ENCODE measurements around the gene EEF1AKMT2. TPM values are rescaled to one million over a fixed set of nuclear protein-coding genes. Genes with fewer than 3 reads are reported as not detected.
A peak's percentile ranks its signal among the peaks of the same experiment; 100 is the strongest.
"Not testable (repeated sequence)": the region's sequence is repeated elsewhere in the genome, so short reads cannot be mapped to it uniquely, and the experiment has no call there.

The EEF1AKMT2 gene
- total RNA-seq, 6 experiments from 2014 or later = 5.3 to 7.9 (median 7.4) TPM

DNA sequence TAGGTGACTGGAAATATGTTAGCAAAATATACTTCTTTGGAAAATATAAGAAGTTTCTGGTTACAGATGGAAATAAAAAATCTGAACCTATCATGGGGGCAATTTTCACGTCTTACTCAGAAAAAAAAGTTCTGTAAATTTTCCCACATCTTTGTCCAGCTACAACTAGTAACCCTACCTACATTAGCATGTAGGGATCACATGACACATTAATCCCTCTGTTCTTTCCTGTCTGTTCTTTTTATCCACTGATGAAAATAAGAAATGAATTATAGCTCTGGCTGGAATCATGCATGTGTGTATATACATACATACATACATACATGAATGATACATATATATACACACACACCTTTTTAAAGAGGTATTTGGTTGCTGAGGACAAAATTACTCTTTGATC, 43.9 kb downstream of the EEF1AKMT2 start:
- H3K9me3 ChIP-seq = no peaks in the 10 kb centered on the region
- TF ChIP-seq POLR2A (IDR thresholded peaks at IDR 0.05) = no peak
- TF ChIP-seq, protein P1, sequence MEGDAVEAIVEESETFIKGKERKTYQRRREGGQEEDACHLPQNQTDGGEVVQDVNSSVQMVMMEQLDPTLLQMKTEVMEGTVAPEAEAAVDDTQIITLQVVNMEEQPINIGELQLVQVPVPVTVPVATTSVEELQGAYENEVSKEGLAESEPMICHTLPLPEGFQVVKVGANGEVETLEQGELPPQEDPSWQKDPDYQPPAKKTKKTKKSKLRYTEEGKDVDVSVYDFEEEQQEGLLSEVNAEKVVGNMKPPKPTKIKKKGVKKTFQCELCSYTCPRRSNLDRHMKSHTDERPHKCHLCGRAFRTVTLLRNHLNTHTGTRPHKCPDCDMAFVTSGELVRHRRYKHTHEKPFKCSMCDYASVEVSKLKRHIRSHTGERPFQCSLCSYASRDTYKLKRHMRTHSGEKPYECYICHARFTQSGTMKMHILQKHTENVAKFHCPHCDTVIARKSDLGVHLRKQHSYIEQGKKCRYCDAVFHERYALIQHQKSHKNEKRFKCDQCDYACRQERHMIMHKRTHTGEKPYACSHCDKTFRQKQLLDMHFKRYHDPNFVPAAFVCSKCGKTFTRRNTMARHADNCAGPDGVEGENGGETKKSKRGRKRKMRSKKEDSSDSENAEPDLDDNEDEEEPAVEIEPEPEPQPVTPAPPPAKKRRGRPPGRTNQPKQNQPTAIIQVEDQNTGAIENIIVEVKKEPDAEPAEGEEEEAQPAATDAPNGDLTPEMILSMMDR (IDR thresholded peaks at IDR 0.05) = no peak
- DNase-seq (no peak), ATAC-seq (no peak)
- no peaks in the 10 kb centered on the region for H3K27me3 ChIP-seq
- no peak overlapping the region for H3K4me3 ChIP-seq
- intact Hi-C loops (cut with DNase I) = loop anchor here in 1 of 2 donors (10.0 kb wide), 1 partner anchor 203 kb away; no protein-coding TSS in a partner anchor
- no peaks in the 10 kb centered on the region for H3K36me3 ChIP-seq
- 93% methylated on average over 1 of the region's 1 CpG for WGBS (ENCODE audit: insufficient coverage, low coverage, low lambda C conversion rate, missing lambda C conversion rate)
- H3K4me1 ChIP-seq = peaks cover 0 to 10% (median 7%) of the 10 kb centered on the region in 4 donors
- H3K27ac ChIP-seq = no peak overlapping the region

DNA sequence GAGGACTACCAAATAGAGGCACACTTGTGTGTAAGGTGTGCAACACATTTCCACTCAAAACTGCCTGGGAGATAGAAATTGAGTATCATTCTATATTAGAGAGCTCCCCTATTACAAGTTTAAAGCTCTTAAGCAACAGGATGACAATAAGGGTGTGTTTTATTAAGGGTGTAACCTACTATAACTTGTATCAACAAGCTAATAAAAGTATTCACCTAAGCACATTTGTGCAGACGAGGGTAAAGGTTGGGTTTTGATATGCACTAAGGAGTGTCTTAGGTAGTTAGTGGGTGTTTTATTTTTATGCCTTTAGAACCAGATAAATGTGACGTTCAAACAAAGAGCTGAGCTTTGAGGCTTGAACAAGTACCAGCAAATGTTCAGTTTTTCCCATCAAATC, 44.7 kb downstream of the EEF1AKMT2 start:
- DNase-seq = no peak
- Histone ChIP-seq H3K4me3 (no peak overlapping the region), H3K9me3 (no peaks in the 10 kb centered on the region), H3K36me3 (no peaks in the 10 kb centered on the region), H3K4me1 (peaks cover 0 to 10% (median 9%) of the 10 kb centered on the region in 4 donors), H3K27ac (no peak overlapping the region), H3K27me3 (no peaks in the 10 kb centered on the region)
- TF ChIP-seq, protein P1 (IDR thresholded peaks at IDR 0.05) = no peak
- no peak for TF ChIP-seq POLR2A (IDR thresholded peaks at IDR 0.05)
- intact Hi-C loops (cut with DNase I) = loop anchor here in 1 of 2 donors (10.0 kb wide), 1 partner anchor 202 kb away; no protein-coding TSS in a partner anchor
- 96% methylated on average over 2 of the region's 2 CpGs for WGBS (ENCODE audit: insufficient coverage, low coverage, low lambda C conversion rate, missing lambda C conversion rate)
- ATAC-seq = no peak

DNA sequence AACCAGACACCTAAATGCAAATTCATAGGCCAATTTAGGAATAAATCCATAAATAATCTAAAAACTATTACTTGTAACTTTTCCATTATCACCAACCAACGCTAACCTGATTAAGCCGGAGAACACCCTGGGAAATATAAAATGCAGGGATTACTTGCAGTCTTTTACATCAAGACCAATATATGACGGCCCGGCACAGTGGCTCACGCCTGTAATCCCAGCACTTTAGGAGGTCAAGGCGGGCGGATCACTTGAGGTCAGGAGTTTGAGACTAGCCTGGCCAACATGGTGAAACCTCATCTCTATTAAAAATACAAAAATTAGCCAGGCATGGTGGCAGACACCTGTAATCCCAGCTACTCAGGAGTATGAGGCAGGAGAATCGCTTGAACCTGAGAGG, 45.2 kb downstream of the EEF1AKMT2 start:
- H3K27ac ChIP-seq, H3K27me3 ChIP-seq, H3K4me3 ChIP-seq, H3K36me3 ChIP-seq, ATAC-seq, H3K9me3 ChIP-seq, DNase-seq: not testable (repeated sequence)
- peaks cover 0 to 16% (median 9%) of the 10 kb centered on the region in 4 donors for H3K4me1 ChIP-seq
- 98% methylated on average over 8 of the region's 8 CpGs for WGBS (ENCODE audit: insufficient coverage, low coverage, low lambda C conversion rate, missing lambda C conversion rate)
- intact Hi-C loops (cut with DNase I) = loop anchor here in 1 of 2 donors (10.0 kb wide), 1 partner anchor 202 kb away; no protein-coding TSS in a partner anchor

DNA sequence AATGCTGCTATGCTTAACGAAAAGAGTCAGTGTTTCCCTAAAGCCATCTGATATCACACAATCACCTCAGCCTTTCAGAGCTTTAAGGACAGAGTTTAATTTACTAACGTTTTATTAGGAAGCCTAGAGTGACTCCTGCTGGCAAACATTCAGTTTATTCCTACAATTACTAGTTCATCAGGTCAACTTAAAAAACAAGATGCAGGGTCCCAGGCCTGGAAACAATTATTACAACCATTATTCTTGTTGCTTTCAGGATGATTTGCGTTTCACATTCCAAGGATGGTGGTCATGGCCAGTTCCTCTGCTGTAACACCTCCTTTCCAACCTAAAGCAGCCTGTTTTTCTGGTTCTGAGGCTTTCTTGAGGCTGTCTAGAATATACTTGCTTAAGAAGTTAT, 46.0 kb downstream of the EEF1AKMT2 start:
- intact Hi-C loops (cut with DNase I) = loop anchor here in 1 of 2 donors (10.0 kb wide), 1 partner anchor 201 kb away; no protein-coding TSS in a partner anchor
- TF ChIP-seq, protein P1 (IDR thresholded peaks at IDR 0.05) = peak; percentile 30 to 50 (median 38)
- no peak for TF ChIP-seq POLR2A (IDR thresholded peaks at IDR 0.05)
- no peaks in the 10 kb centered on the region for H3K36me3 ChIP-seq
- H3K9me3 ChIP-seq = no peaks in the 10 kb centered on the region
- H3K4me3 ChIP-seq = no peak overlapping the region
- H3K27ac ChIP-seq = no peak overlapping the region
- ATAC-seq (peak in 1 of 4 donors; percentile 10), DNase-seq (no peak)
- H3K27me3 ChIP-seq = no peaks in the 10 kb centered on the region
- H3K4me1 ChIP-seq = peaks cover 0 to 22% (median 13%) of the 10 kb centered on the region in 4 donors
- 30% methylated on average over 3 of the region's 3 CpGs for WGBS (ENCODE audit: insufficient coverage, low coverage, low lambda C conversion rate, missing lambda C conversion rate)

DNA sequence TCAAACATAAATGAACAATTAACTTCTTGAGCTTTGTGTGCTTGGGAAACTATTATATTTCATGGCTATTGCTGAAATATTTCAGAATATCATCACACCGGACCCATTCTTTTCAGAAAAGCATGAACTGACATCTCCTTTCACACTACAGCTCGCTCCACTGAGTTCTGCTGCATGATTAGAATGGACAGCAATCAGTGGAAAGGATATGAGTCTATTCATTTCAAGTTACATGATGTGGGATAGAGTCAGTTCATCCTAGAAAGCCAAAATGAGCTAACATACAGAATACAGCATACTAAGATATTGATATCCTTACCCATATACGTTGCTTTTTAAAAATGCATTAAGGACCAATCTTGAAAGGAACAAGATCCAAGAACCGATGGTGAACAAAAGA, 46.4 kb downstream of the EEF1AKMT2 start:
- H3K4me3 ChIP-seq = no peak overlapping the region
- TF ChIP-seq, protein P1 (IDR thresholded peaks at IDR 0.05) = no peak
- TF ChIP-seq POLR2A (IDR thresholded peaks at IDR 0.05) = no peak
- peak overlapping the region in 2 of 3 donors; percentile 45 to 75 for H3K27ac ChIP-seq
- peaks cover 0 to 26% (median 15%) of the 10 kb centered on the region in 4 donors for H3K4me1 ChIP-seq
- no peak for DNase-seq
- H3K9me3 ChIP-seq = no peaks in the 10 kb centered on the region
- H3K36me3 ChIP-seq = no peaks in the 10 kb centered on the region
- intact Hi-C loops (cut with DNase I) = loop anchor here in 1 of 2 donors (10.0 kb wide), 1 partner anchor 200 kb away; no protein-coding TSS in a partner anchor
- H3K27me3 ChIP-seq = no peaks in the 10 kb centered on the region
- ATAC-seq = no peak
- 73% methylated on average over 4 of the region's 4 CpGs for WGBS (ENCODE audit: insufficient coverage, low coverage, low lambda C conversion rate, missing lambda C conversion rate)

All from right lobe of liver (tissue), 6 donors.